Germinal center (tissue), 1 donor: ENCODE data around the gene SLC10A1.
A peak's percentile ranks its signal among the peaks of the same experiment; 100 is the strongest.
"Not testable (repeated sequence)": the region's sequence is repeated elsewhere in the genome, so short reads cannot be mapped to it uniquely, and the experiment has no call there.

Source experiments
- DNase-seq: peaks from one replicate; pipeline ENCODE4 v3.0.0; 2012; ENCODE audit warnings: mixed read lengths, low spot score

SLC10A1 gene

DNA sequence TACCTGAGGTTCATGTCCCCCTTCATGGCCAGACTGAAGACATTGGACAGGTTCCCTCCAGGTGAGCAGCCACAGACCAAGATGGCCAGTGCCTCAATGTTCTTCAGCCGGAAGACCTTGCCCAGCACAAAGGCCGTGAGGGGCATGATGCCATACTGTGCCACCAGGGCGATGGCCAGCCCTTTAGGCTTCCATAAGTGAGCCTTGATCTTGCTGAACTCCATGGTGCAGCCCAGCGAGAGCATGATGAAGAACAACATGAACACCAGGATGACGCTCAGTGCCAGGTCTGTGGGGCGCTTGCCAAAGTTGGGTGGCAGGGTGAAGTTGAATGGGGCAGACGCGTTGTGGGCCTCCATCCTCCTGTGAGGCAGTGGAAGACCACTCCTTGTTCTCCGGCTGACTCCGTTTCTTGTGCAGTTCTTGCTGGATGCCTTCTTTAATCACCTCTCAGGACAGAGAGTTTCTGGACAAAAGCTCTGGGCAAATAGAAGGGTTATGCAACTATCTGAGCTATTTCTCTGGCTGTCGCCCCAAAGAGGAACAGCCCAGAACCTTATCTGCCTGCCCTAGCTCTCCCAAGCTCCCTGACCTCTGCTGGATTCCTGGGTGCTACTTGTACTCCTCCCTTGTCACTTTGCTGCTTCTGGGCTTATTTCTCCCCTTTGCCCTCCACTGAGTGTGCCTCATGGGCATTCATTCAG is at the start of gene SLC10A1:
SLC10A1 (minus strand) TSS at position 445 of the 704 bp plus-strand sequence; CDS start at position 359, 86 bp downstream.
- DNase-seq = no peak

DNA sequence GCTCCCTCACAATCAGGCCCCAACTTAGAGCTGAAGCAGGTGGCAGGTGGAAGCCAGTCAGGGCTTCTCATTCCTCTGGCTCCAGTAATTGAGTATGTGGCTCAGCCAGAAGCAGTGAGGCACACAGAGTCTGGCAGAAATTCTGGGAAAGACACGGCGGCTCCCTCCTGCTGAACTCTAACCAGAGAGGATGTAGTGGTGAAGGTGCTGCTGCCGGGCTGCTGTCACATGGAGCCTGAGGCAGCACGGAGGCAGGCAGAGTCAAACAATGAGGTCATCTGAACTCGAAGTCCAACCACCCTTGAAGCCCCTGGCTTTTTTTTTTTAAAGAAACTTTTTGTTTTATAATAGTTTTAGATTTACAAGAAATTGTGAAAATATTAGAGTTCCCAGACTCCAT is 48.7 kb upstream of the SLC10A1 start:
- DNase-seq = no peak

DNA sequence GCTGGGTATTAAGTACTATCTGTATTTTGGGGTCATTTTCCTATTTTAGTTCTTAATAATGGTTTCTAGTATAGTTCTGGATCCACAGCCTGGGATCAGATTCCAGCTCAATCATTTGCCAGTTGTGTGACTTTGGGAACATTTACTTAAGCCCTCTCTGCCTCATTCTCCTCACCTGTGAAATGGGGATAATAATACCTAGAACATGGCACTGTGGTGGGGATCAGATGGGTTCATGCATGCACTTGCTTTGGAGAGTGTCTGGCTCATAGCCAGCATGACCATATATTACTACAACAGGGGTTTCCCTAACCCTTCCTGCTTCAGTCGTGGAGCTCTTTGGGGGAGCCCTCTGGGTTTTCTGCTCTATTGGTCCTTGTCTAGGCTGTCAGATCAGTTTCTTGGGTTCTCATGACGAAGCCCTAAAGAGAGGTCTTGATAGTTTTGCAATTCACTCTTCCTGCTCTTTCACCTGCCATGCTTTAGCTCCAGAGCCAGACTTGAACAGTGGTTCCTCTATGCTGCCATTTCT is 48.1 kb upstream of the SLC10A1 start:
- DNase-seq = no peak

DNA sequence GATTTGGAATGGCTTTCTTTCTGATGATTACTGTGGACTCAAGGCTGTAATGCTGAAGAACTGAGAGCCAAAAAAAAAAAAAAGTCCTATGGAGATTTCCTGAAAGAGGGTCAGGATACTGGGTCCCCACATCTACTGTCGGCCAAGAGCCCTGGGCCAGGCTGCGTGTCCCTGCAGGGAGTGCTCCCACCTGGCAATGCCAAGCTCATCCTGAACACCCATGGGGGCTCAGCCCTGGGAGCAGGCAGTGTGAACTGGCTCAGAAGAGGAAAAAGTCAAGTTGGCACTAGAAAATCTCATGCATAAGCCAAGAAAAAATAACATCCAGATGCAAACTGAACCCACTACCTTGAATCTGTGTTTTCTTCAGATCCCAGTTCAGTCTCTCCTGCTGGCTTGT is 47.1 kb upstream of the SLC10A1 start:
- DNase-seq = no peak

DNA sequence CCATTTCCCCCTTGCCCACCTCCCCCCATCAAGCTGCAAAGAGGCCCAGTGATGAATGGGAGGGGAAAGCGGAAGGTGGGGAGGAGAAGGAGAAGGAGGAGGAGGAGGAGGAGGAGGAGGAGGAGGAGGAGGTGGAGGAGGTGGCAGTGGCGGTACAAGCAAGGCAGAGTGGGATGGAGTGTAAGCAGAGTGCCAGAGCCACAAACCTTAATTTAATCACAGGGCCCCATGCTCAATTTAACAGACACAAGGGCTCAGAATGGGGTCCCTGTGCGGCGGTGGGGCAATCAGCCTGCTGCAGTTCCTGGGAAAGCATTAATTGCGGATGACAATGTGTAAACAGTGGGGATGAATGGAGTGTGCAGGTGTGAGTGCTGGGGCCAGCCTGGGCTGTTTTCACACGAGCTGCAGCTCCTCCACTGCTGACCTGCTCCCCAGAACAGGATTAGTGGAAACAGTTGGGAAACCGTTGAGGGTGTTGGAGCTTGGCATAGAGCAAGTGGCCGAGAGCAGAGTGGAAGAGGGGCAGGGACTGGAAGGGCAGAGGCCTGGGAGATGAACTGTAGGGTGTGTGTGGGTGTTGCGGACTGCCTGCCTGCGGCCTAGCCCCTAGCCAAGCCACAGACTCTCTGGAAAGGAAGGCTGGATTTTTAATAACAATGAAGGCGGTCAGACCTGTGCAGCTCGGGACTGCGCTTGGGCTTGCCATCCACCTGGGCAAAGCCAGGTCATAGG is 45.8 kb upstream of the SLC10A1 start:
- DNase-seq = no peak

DNA sequence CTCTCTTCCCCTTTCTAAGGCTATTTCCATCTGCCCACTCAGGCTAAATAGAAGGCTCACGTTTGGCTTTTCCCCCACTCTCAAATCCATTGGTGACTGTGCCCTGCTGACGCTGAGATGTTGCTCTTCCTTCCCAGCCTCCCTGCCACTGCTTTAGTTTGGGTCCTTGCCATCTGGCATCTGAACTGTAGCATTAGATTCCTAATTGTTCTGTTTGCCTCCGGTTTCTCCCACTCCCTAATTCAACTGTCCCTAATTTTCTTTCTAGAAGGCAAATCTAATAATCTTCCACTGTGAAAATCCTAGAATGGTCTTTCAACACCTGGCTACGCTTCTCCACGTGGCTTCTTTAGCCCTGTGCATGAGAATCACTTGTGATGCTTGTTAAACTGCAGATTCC is 44.6 kb upstream of the SLC10A1 start:
- DNase-seq = no peak

DNA sequence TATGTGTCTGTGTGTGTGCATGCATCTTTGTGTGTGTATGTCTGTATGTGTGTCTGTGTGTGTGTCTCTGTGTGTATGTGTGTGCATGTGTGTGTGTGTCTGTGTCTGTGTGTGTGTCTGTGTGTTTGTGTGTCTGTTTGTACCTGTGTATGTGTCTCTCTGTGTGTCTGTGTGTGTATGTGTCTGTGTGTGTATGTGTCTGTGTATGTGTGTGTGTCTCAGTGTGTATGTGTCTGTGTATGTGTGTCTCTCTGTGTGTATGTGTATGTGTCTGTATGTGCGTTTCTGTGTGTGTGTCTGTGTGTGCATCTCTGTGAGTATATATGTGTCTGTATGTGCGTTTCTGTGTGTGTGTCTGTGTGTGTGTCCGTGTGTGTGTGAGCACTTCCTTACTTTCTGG is 42.6 kb upstream of the SLC10A1 start:
- no peak for DNase-seq

DNA sequence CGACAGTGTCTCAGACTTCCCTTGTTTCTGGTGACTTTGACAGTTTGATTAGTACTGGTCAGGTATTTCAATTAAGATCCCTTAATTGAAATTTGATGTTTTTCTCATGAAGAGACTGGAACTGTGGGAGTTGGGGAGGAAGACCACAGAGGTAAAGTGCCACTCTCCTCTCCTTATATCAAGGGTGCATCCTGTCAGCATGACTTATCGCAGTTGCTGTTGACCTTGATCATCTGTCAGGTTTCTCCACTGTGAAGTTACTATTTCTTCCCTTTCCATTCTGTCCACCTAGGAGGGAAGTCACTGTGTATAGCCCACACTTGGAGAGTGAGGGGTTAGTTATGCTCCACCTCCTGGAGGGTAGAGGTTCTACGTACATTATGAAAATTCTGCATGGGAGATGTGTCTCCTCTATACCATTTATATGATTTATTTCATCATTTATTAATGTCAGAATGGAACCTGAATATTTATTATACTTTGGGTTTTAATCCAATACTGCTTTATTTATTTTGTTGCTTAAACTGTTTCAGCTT is 41.9 kb upstream of the SLC10A1 start:
- DNase-seq = no peak

DNA sequence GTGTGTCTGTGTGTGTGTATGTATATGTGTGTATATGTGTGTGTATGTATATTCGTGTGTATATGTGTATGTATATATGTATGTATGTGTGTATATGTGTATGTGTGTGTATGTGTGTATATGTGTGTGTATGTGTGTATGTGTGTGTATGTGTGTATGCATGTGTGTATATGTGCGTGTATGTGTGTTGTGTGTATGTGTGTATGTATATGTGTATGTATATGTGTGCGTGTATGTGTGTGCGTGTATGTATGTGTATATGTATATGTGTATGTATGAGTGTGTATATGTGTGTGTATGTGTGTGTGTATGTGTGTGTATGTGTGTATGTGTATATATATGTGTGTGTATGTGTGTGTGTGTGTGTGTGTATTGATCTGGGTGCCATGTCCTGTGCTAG is 31.8 kb upstream of the SLC10A1 start:
- DNase-seq = no peak

DNA sequence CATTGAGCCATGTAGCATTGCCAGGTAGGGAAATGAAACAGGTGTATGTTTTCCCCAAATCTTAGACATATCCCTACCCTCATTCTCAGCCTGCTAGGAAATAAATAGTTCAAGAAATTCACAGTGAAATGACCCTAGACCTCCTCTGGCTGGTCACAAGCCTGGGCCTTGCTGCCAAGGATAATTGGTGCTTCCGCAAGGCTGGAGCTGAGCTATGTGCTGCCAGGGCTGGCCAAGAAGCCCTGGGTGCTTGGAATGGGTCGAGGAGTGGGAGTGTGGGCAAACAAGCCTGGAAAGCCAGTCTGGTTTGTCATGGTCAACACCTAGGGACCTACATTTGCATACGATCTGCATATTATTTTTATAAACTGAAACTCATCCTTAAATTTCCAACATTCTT is 31.3 kb upstream of the SLC10A1 start:
- no peak for DNase-seq

DNA sequence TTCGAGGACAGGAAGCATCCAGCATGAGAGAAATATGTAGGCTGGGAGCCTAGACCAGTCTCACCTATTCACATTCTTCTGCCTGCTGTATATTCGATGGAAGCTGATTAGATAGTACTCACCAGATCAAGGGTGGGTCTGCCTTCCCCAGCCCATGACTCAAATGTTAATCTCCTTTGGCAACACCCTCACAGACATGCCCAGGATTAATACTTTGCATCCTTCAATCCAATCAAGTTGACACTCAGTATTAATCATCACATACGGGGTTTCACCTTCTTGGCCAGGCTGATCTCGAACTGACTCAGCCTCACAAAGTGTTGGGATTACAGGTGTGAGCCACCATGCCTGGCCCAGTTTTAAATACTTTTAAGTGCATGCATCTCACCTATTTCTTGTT is 30.5 kb upstream of the SLC10A1 start:
- DNase-seq = no peak

DNA sequence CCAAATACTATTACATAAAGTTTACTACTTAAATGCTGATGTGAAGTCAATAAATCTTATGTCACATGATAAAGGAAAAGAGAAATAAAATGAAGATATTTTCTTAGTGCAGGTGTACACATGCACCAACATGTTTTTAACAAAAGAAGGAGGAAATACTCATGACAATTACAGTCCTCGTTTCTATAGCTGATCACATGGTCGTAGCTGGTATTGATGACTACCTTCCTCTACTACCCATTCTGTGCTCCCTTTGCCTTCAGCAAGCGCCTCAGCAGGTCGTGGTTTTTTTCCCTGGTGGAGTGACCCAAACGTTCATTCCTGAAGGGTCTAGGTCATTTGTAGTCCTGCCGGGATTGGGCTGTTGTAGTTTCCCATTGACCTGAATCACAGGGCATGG is 25.4 kb upstream of the SLC10A1 start:
- DNase-seq = no peak

DNA sequence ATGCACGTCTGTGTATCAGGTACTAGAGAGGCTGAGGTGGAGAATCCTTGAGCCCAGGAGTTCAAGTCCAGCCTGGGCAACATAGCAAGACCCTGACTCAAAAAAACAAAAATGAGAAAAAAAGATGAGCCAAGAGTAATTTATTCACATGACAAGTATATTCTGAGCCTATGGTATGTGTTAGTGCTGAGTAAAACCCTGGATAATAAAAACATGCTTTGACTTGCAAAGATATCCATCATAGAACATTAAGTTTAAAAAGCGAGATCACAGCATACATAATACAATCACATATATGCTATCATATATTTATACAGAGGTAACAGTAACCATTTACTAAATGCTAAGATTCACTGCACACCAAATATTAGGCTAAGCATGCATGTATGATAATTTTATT is 23.9 kb upstream of the SLC10A1 start:
- no peak for DNase-seq

DNA sequence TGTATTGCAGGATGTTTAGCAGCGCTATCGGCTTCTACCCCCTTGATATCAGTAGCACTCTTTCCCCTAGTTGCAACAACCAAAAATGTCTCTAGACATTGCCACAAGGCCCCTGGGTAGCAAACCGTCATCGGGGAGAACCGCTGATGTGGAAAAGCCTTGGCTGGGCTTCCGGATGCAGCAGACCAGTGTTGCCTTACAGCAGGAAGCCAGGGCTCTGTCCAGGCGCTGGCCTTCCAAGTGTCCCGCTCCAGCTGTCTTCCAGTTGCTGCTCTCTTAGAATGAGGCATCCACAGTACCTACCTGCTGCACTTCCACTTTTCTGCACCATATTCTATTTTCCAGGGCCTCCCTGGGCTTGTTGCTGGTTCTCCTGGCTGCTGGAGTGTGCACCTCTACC is 22.6 kb upstream of the SLC10A1 start:
- no peak for DNase-seq

DNA sequence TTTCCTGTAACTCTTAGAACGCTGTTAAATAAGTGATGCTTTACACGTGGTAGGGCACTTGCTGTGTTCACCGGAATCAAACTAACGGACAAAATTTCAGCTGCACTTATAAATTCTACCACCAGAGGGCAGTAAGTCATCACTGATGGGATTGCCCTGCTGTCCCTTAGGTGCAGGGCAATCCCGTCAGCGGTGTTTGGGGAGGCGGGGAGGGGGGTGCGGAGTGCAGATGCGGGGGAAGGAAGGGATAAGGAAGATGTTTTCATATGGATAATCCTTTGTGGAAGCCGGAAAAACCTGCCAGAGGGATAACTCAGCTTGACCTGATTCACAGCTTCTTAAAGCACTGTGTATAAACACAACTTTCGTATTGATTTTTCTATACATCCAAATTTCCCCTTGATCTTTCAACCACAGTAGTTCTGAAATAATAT is 21.7 kb upstream of the SLC10A1 start:
- DNase-seq = peak; percentile 78

DNA sequence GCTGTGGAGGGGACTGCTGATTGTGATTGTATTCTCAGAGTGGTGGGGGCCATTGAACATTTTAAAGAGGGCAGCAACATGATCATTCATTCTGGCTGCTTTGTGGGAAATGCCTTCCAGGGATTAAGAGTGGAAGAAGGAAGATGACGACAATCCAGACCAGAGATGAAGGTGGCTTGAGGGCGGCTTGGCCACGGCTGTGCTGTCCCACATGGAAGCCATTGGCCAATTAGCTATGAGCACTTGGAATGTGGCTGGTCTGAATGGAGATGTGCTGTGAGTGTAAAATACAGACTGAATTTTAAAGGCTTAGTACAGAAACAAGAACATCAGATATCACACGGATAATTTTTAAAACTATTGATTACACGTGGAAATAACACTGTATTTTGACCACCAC is 19.2 kb upstream of the SLC10A1 start:
- no peak for DNase-seq

DNA sequence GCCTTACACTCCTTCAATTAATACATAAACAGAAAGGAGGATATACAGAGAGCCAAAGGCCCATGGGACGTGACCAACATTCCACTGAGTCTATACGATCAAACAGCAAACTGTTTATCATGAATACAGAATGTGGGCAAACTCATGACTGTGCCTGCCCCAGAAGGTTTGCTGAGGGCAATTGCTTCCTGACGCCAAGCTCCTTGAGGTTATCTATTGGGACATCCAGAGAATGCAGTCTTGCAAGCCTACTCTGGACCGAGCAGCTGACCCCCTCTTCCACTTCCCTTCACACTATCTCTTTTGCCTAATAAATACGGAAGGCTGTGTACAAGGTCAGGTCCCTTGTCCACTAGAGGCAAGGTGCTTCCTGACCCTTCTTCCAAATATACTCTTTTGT is 18.5 kb upstream of the SLC10A1 start:
- no peak for DNase-seq

DNA sequence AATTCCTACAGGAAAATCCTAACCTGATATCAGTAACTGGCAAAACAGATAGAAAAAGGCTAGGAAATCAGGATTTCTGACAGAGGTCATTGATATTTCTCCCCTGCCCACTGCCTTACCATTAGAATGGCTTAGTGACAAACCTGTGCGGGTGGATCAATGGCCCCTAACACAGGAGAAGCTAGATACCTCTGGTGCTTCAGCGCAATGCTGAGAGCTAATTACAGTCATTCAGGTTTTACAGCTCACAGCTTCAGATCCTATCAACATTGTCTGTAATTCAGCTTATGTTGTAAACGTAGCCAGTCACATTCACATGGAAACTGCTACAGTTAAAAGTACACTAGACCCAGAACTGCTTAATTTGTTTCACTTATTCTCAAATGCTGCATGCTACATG is 17.4 kb upstream of the SLC10A1 start:
- no peak for DNase-seq

DNA sequence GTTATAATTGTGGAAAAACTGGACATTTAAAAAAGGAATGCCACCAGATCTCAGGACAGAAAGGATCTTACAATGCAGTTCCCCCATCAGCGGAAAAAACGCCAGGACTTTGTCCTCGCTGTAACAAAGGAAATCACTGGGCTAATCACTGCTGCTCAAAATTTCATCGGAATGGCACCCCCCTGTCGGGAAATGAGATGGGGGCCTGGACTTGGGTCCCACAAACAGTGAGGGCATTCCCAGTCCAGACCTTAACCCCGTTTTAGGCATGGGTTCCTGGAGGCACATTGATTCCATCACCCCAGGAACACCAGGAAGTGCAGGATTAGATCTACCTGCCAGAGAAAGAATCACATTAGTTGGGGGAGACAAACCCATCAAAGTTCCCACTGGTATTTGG is 16.3 kb upstream of the SLC10A1 start:
- not testable (repeated sequence) for DNase-seq

DNA sequence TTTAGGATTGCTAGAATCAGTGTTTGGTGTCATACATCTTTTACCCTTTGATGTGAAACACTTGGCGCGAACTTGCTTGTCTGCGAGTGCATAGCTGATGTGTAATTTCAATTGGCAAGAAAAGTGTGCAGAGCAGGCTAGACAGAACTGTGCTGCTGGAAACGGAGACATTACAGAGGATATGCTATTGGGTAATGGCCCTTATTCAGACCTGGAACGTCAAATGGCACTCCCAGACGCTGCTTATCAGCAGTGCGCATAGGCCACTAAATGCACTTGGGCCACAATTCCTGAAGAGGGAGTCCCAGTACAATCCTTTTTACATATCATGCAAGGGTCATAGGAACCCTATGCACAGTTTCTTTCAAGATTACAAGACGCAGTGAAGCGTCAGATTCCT is 15.7 kb upstream of the SLC10A1 start:
- no peak for DNase-seq

DNA sequence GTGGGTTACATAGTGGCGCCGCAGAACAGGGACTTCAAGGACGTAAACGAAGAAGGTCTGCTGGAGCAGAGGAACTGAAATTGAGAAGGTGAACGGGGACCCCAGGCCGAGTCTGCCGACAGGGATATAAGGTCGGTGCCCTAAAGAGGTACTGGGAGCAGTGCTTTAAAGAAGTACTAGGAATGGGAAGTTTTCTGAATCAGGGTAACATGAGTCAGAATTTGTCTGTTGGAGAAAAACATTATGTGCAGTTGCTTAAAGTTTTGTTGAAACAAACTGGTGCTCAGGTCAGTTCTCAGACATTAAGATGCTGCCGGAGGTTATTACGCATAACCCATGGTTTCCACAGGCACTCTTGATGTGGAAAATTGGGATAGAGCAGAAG is 14.8 kb upstream of the SLC10A1 start:
- DNase-seq = no peak

DNA sequence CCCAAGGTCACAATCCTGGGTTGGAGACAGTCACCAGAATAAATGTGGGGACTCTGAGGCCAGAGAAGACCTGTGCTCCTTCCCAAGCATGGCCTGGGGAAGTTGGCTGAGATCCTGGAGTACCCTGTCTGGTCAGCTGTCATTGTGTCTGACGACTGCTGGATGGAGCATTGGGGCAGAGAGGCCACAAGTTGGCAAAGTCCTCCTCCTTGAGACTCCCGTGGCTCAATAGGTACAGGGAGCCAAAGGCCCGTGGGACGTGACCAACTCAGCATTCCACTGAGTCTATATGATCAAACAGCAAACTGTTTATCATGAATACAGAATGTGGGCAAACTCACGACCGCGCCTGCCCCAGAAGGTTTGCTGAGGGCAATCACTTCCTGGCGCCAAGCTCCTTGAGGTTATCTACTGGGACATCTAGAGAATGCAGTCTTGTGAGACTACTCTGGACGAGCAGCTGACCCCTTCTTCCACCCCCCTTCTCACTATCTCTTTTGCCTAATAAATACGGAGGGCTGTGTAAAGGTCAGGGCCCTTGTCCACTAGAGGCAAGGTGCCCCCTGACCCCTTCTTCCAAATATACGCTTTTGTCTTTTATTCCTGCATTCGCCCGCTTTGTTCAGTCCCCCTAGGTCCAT is 14.3 kb upstream of the SLC10A1 start:
- no peak for DNase-seq
